OCI-LY3 (cell line): Measurements from ENCODE around the gene BORCS8.
"Not testable (repeated sequence)": the region's sequence is repeated elsewhere in the genome, so short reads cannot be mapped to it uniquely, and the experiment has no call there.

Experiments
- H2AFZ ChIP-seq: fragments of 200-600, 300-600 bp; shearing (Covaris generic); 2 replicates; pipeline ENCODE4 v1.6.0; 2014; ENCODE audit warnings: antibody characterized with exemption, low read depth, low read length
- H3K27ac ChIP-seq: fragments of 200-600, 300-600 bp; sonication (generic); 2 replicates; pipeline ENCODE4 v1.5.1; 2014; ENCODE audit warnings: mild to moderate bottlenecking, low read length, moderate library complexity, mixed read lengths
- H3K27me3 ChIP-seq: fragments of 200-600, 300-600 bp; sonication (generic); 2 replicates; pipeline ENCODE4 v1.6.1; 2014; ENCODE audit warnings: low read depth, low read length, mixed read lengths
- H3K36me3 ChIP-seq: fragments of 200-600, 300-600 bp; sonication (generic); replicated peaks from 2 replicates; pipeline ENCODE3; 2014; ENCODE audit warnings: low read depth, low read length, mixed read lengths
- H3K4me1 ChIP-seq: fragments of 300-600, 200-600 bp; sonication (generic); 2 replicates; pipeline ENCODE4 v1.6.1; 2014; ENCODE audit warnings: low read length, mixed read lengths
- H3K4me2 ChIP-seq: fragments of 200-600, 300-600 bp; sonication (generic); 2 replicates; pipeline ENCODE4 v1.6.1; 2014; ENCODE audit warnings: low read length, mixed read lengths
- H3K4me3 ChIP-seq: fragments of 300-600, 200-600 bp; sonication (generic); 2 replicates; pipeline ENCODE4 v1.5.1; 2014; ENCODE audit warnings: antibody characterized with exemption, mild to moderate bottlenecking, low read length, moderate library complexity
- H3K79me2 ChIP-seq: fragments of 300-600, 200-600 bp; shearing (Covaris generic); 2 replicates; pipeline ENCODE4 v1.6.1; 2014; ENCODE audit warnings: mild to moderate bottlenecking, low read length, mixed read lengths
- H3K9ac ChIP-seq: fragments of 300-600, 200-600 bp; shearing (Covaris generic); 2 replicates; pipeline ENCODE4 v1.6.0; 2014; ENCODE audit warnings: mild to moderate bottlenecking, low read length, moderate library complexity
- H3K9me3 ChIP-seq: fragments of 200-600, 300-600 bp; shearing (Covaris generic); 2 replicates; pipeline ENCODE4 v1.6.1; 2014; ENCODE audit warnings: low read length, mixed read lengths; ENCODE audit not compliant: insufficient read depth
- H4K20me1 ChIP-seq: fragments of 200-600, 300-600 bp; sonication (generic); 2 replicates; pipeline ENCODE4 v1.6.1; 2016; ENCODE audit warnings: low read length, mixed read lengths; ENCODE audit not compliant: insufficient read depth
- CTCF ChIP-seq: fragments of 200-600, 300-600 bp; sonication (generic); IDR thresholded peaks from 2 replicates; pipeline ENCODE4 v1.5.1; 2014; ENCODE audit warnings: antibody characterized with exemption, low read length, low read depth
- EZH2phosphoT487 ChIP-seq: fragments of 200-600 bp; shearing (Covaris generic); IDR thresholded peaks from 2 replicates; pipeline ENCODE4 v1.6.1; 2018; ENCODE audit warnings: antibody characterized with exemption, mixed run types, low read depth

The BORCS8 gene

GRCh38 chr19:19149435-19149834 lies 42.5 kb downstream of the BORCS8 start:
- Histone ChIP-seq H3K4me2 (no peak overlapping the region), H3K9ac (no peak overlapping the region), H4K20me1 (no peaks in the 10 kb centered on the region), H3K9me3 (no peaks in the 10 kb centered on the region), H3K4me3 (no peak overlapping the region), H3K4me1 (peaks cover 49% of the 10 kb centered on the region), H3K27ac (no peak overlapping the region), H3K79me2 (no peaks in the 10 kb centered on the region), H3K36me3 (peaks cover 3% of the 10 kb centered on the region), H2AFZ (no peak overlapping the region), H3K27me3 (no peaks in the 10 kb centered on the region)
- TF ChIP-seq CTCF (no peak), EZH2phosphoT487 (no peak)

- H3K4me2 ChIP-seq, H3K36me3 ChIP-seq, H3K9ac ChIP-seq, H3K9me3 ChIP-seq, H3K79me2 ChIP-seq, H3K27ac ChIP-seq, H4K20me1 ChIP-seq, H3K4me3 ChIP-seq, H3K27me3 ChIP-seq, H2AFZ ChIP-seq: not testable (repeated sequence)
- H3K4me1 ChIP-seq, result peaks cover 51% of the 10 kb centered on the region
Observed at GRCh38 chr19:19148504-19148903, 43.4 kb downstream of the BORCS8 start.

GRCh38 chr19:19147344-19147743 lies 44.6 kb downstream of the BORCS8 start:
- H3K36me3 ChIP-seq, result peaks cover 3% of the 10 kb centered on the region
- no peak overlapping the region for H2AFZ ChIP-seq
- H3K79me2 ChIP-seq, result no peaks in the 10 kb centered on the region
- no peak overlapping the region for H3K9ac ChIP-seq
- H3K27ac ChIP-seq, result no peak overlapping the region
- H3K4me3 ChIP-seq, result no peak overlapping the region
- H3K27me3 ChIP-seq, result no peaks in the 10 kb centered on the region
- peaks cover 42% of the 10 kb centered on the region for H3K4me1 ChIP-seq
- TF ChIP-seq EZH2phosphoT487, result no peak
- no peak for TF ChIP-seq CTCF
- no peaks in the 10 kb centered on the region for H4K20me1 ChIP-seq
- H3K4me2 ChIP-seq, result no peak overlapping the region
- H3K9me3 ChIP-seq, result no peaks in the 10 kb centered on the region

GRCh38 chr19:19146865-19147264 lies 45.1 kb downstream of the BORCS8 start:
- no peak overlapping the region for H3K4me3 ChIP-seq
- no peaks in the 10 kb centered on the region for H3K9me3 ChIP-seq
- no peak overlapping the region for H3K9ac ChIP-seq
- H3K79me2 ChIP-seq, result no peaks in the 10 kb centered on the region
- H3K36me3 ChIP-seq, result peaks cover 3% of the 10 kb centered on the region
- TF ChIP-seq CTCF (no peak), EZH2phosphoT487 (no peak)
- no peaks in the 10 kb centered on the region for H4K20me1 ChIP-seq
- H3K4me2 ChIP-seq, result no peak overlapping the region
- H3K27me3 ChIP-seq, result no peaks in the 10 kb centered on the region
- peaks cover 37% of the 10 kb centered on the region for H3K4me1 ChIP-seq
- no peak overlapping the region for H2AFZ ChIP-seq
- H3K27ac ChIP-seq, result no peak overlapping the region
